Stimulated activated CD8-positive, alpha-beta memory T cell treated with anti-CD3 and anti-CD28 coated beads, Interleukin-7, amount 100 ng/mL, for 1 hour (primary cell): ENCODE results near the gene FTL.
"Not testable (repeated sequence)": the region's sequence is repeated elsewhere in the genome, so short reads cannot be mapped to it uniquely, and the experiment has no call there.

ENCODE experiments used
- DNase-seq, 2 donors: peaks; one replicate each; pipeline ENCODE4 v3.0.0-alpha.2; 2020; ENCODE audit warnings: low read depth in 2 of 2

Gene FTL

GRCh38 chr19:48965040-48965805 lies at the start of gene FTL:
TSS of gene FTL (plus strand) at chr19:48965309. CDS start at chr19:48965508, 199 bp downstream.
- peak; percentile 73 to 74 for DNase-seq

GRCh38 chr19:48915757-48916156 lies 49.4 kb upstream of the FTL start:
- no peak for DNase-seq

- no peak for DNase-seq
These were observed 47.0 kb upstream of the FTL start for GRCh38 chr19:48918071-48918470.

GRCh38 chr19:48918801-48919247 lies 46.3 kb upstream of the FTL start:
- no peak for DNase-seq

GRCh38 chr19:48919271-48919670 lies 45.8 kb upstream of the FTL start:
- DNase-seq = not testable (repeated sequence)

GRCh38 chr19:48920949-48921348 lies 44.2 kb upstream of the FTL start:
- DNase-seq = no peak

- no peak for DNase-seq
These were observed 43.2 kb upstream of the FTL start for GRCh38 chr19:48921721-48922500.

GRCh38 chr19:48922548-48923490 lies 42.3 kb upstream of the FTL start:
- no peak for DNase-seq

- DNase-seq = no peak
These were observed 39.8 kb upstream of the FTL start for GRCh38 chr19:48925240-48925843.

GRCh38 chr19:48925890-48926289 lies 39.2 kb upstream of the FTL start:
- DNase-seq = not testable (repeated sequence)

GRCh38 chr19:48926909-48927308 lies 38.2 kb upstream of the FTL start:
- DNase-seq = no peak

- not testable (repeated sequence) for DNase-seq
These were observed 37.4 kb upstream of the FTL start for GRCh38 chr19:48927692-48928091.

GRCh38 chr19:48928164-48929025 lies 36.7 kb upstream of the FTL start:
- no peak for DNase-seq

- DNase-seq = peak; percentile 65 to 67
These were observed 31.7 kb upstream of the FTL start, which contains the start of gene DHDH for GRCh38 chr19:48933382-48933932. TSS of gene DHDH (plus strand) at chr19:48933699. CDS start at chr19:48933722, 23 bp downstream.

- DNase-seq = no peak
These were observed 30.3 kb upstream of the FTL start for GRCh38 chr19:48934837-48935236.

- DNase-seq = no peak
These were observed 29.2 kb upstream of the FTL start for GRCh38 chr19:48935864-48936263.

GRCh38 chr19:48938256-48938655 lies 26.9 kb upstream of the FTL start:
- no peak for DNase-seq

- DNase-seq = no peak
These were observed 24.2 kb upstream of the FTL start for GRCh38 chr19:48940902-48941301.

- DNase-seq = no peak
These were observed 22.0 kb upstream of the FTL start for GRCh38 chr19:48943081-48943480.

GRCh38 chr19:48945415-48945814 lies 19.7 kb upstream of the FTL start:
- DNase-seq = no peak
